Endothelial cell of umbilical vein (primary cell): Measurements from ENCODE around the gene DNAI1. TPM values are rescaled to one million over a fixed set of nuclear protein-coding genes. Genes with fewer than 3 reads are reported as not detected.

Experiments
- BruUV-seq: library from RNA; stranded (reverse); fragments of 400-500 nt; replicated peaks from 2 replicates; lab custom pipeline; 2021; lab: Mats Ljungman, UMichigan
- CTCF ChIA-PET: fragments of 300-600, 350-600 bp; sonication (Branson Sonifier 250); formaldehyde crosslinking; loops from one replicate; lab custom pipeline; 2021; ENCODE audit warnings: antibody characterized with exemption, inconsistent platforms; lab: Charles Lee
- POLR2A ChIA-PET: fragments of 300-600, 350-600 bp; sonication (Branson Sonifier 250); formaldehyde crosslinking; loops from one replicate; lab custom pipeline; 2021; ENCODE audit warnings: antibody characterized with exemption, inconsistent platforms; lab: Charles Lee
- DNase-seq: peaks from one replicate; pipeline ENCODE4 v3.0.0-alpha.2; 2011; ENCODE audit warnings: low read depth, low spot score
- FAIRE-seq: peaks from 2 replicates; lab custom pipeline; 2011; peaks lifted over from hg19 to GRCh38; lab: Jason Lieb, UNC
- H2AFZ ChIP-seq: 2 replicates; pipeline ENCODE4 v1.6.0; 2012; ENCODE audit warnings: low read depth, low read length, control low read depth, inconsistent platforms
- H3K27ac ChIP-seq: 2 replicates; pipeline ENCODE4 v1.5.1; 2011; ENCODE audit warnings: low read depth, mild to moderate bottlenecking, control low read depth, low read length, moderate library complexity; ENCODE audit not compliant: insufficient read depth
- H3K27me3 ChIP-seq, 2 experiments: 2 replicates each; pipeline versions ENCODE4 v1.6.0 to v1.6.1; 2011; ENCODE audit warnings: low read length in 2 of 2, mixed read lengths in 1 of 2; ENCODE audit not compliant: control insufficient read depth in 2 of 2, insufficient read depth in 2 of 2
- H3K36me3 ChIP-seq, 2 experiments: 2 replicates in 1 of 2; 3 replicates in 1 of 2; pipeline ENCODE4 v1.5.1; 2011; ENCODE audit warnings: low read length in 2 of 2, mild to moderate bottlenecking in 1 of 2, moderate library complexity in 1 of 2; ENCODE audit not compliant: control insufficient read depth in 2 of 2, insufficient read depth in 2 of 2; ENCODE audit errors: extremely low read depth in 1 of 2
- H3K4me1 ChIP-seq: 3 replicates; pipeline ENCODE4 v1.5.1; 2011; ENCODE audit warnings: mild to moderate bottlenecking, low read length; ENCODE audit not compliant: control insufficient read depth, insufficient read depth; ENCODE audit errors: extremely low read depth
- H3K4me2 ChIP-seq: 2 replicates; pipeline ENCODE4 v1.6.1; 2011; ENCODE audit warnings: low read length, control low read depth, mixed read lengths; ENCODE audit not compliant: insufficient read depth
- H3K4me3 ChIP-seq, 3 experiments: fragments of 200-600 bp in 1 of 3; sonication (generic), shearing (Covaris generic) in 1 of 3; replicated peaks in 1 of 3; 2 replicates each; pipeline ENCODE4 v1.5.1; 2011 to 2016; ENCODE audit warnings: control low read depth in 3 of 3, low read length in 3 of 3, mild to moderate bottlenecking in 2 of 3, inconsistent platforms in 1 of 3, low read depth in 1 of 3, moderate library complexity in 1 of 3; ENCODE audit not compliant: insufficient read depth in 1 of 3
- H3K79me2 ChIP-seq: 2 replicates; pipeline ENCODE4 v1.6.0; 2012; ENCODE audit warnings: low read length, inconsistent platforms; ENCODE audit not compliant: control insufficient read depth, insufficient read depth
- H3K9ac ChIP-seq: replicated peaks from 2 replicates; pipeline ENCODE3; 2011; ENCODE audit warnings: low read length, control low read depth; ENCODE audit not compliant: insufficient read depth; ENCODE audit errors: extremely low read depth
- H3K9me1 ChIP-seq: replicated peaks from 3 replicates; pipeline ENCODE4 v1.6.0; 2011; ENCODE audit warnings: mild to moderate bottlenecking, low read length; ENCODE audit not compliant: control insufficient read depth, insufficient read depth; ENCODE audit errors: extremely low read depth
- H3K9me3 ChIP-seq: replicated peaks from 2 replicates; pipeline ENCODE4 v1.5.1; 2012; ENCODE audit warnings: low read length, inconsistent platforms; ENCODE audit not compliant: control insufficient read depth, insufficient read depth
- H4K20me1 ChIP-seq: replicated peaks from 2 replicates; pipeline ENCODE3; 2011; ENCODE audit warnings: mild to moderate bottlenecking, low read length; ENCODE audit not compliant: control insufficient read depth, insufficient read depth; ENCODE audit errors: extremely low read depth
- CTCF ChIP-seq, 2 donors: IDR thresholded peaks; 1 replicate in 1 of 2; 2 replicates in 1 of 2; pipeline ENCODE4 v1.5.1; 2011; ENCODE audit warnings: low read length in 2 of 2, mild to moderate bottlenecking in 2 of 2, moderate library complexity in 2 of 2, control low read depth in 1 of 2, inconsistent platforms in 1 of 2, low read depth in 1 of 2; ENCODE audit not compliant: insufficient read depth in 1 of 2; ENCODE audit errors: extremely low read depth in 1 of 2
- EZH2 ChIP-seq: IDR thresholded peaks from 2 replicates; pipeline ENCODE4 v1.6.1; 2012; ENCODE audit warnings: borderline replicate concordance, low read depth, mild to moderate bottlenecking, moderate library complexity, low read length, inconsistent platforms; ENCODE audit not compliant: severe bottlenecking
- FOS ChIP-seq: IDR thresholded peaks from 2 replicates; pipeline ENCODE4 v1.6.1; 2011; ENCODE audit warnings: mild to moderate bottlenecking, low read length, moderate library complexity, borderline replicate concordance; ENCODE audit not compliant: insufficient read depth
- JUN ChIP-seq: IDR thresholded peaks from 2 replicates; pipeline ENCODE4 v1.6.1; 2011; ENCODE audit warnings: borderline replicate concordance, low read depth; ENCODE audit not compliant: insufficient read length, insufficient read depth
- MAX ChIP-seq: IDR thresholded peaks from 2 replicates; pipeline ENCODE4 v1.6.1; 2011; ENCODE audit not compliant: insufficient read depth, insufficient read length
- MYC ChIP-seq: IDR thresholded peaks from one replicate; pipeline ENCODE4 v1.6.1; 2011; ENCODE audit warnings: mild to moderate bottlenecking, low read depth, low read length
- POLR2A ChIP-seq: IDR thresholded peaks from 2 replicates; pipeline ENCODE4 v1.6.1; 2012; ENCODE audit warnings: low read depth, mild to moderate bottlenecking, control low read depth, low read length
- POLR2AphosphoS5 ChIP-seq: IDR thresholded peaks from 2 replicates; pipeline ENCODE4 v1.6.1; 2012; ENCODE audit warnings: low read depth, mild to moderate bottlenecking, control low read depth, low read length, moderate library complexity; ENCODE audit not compliant: insufficient read depth
- dilution Hi-C: fragments of 300-500 bp; cut with MboI; formaldehyde crosslinking; loops from one replicate; pipeline ENCODE4 v1.15.0; 2019; ENCODE audit warnings: low sequenced_read_pairs; ENCODE audit not compliant: extremely low pct_ligation_motif_present
- intact Hi-C: fragments of 100-400 bp; cut with micrococcal nuclease; formaldehyde crosslinking; loops from one replicate; pipeline ENCODE4 v1.10.0; 2022
- polyA plus RNA-seq, 4 experiments: library from polyadenylated mRNA; depleted of rRNA in 3 of 4; stranded (reverse) in 3 of 4; unstranded in 1 of 4; fragments of >200 nt; gene quantifications; 2 replicates each; pipeline versions ENCODE4 v1.2.1 to v1.2.3, GENCODE V29; 2011 to 2012; ENCODE audit warnings: missing spikeins in 1 of 4
- total RNA-seq: library from RNA; stranded (reverse); gene quantifications from 2 replicates; pipeline ENCODE4 v1.2.3, GENCODE V29; 2021

Gene DNAI1
- total and polyA plus RNA-seq, 2 donors (not counting 3 experiments of a cell fraction or from before 2014, with no cell fraction given) = not detected

GRCh38 chr9:34500623-34501267, 42.1 kb downstream of the DNAI1 start:
- Histone ChIP-seq H3K9me3 (no peaks in the 10 kb centered on the region), H3K79me2 (no peaks in the 10 kb centered on the region), H3K4me2 (no peak overlapping the region), H3K27ac (no peak overlapping the region), H4K20me1 (no peaks in the 10 kb centered on the region), H3K27me3 (peaks cover 10 to 17% of the 10 kb centered on the region in 2 experiments), H3K4me3 (no peak overlapping the region), H3K9me1 (no peaks in the 10 kb centered on the region), H3K36me3 (no peaks in the 10 kb centered on the region), H2AFZ (no peak overlapping the region), H3K9ac (no peak overlapping the region), H3K4me1 (peaks cover 13% of the 10 kb centered on the region)
- POLR2A ChIA-PET = no interaction called here
- DNase-seq = peak; percentile 46
- FAIRE-seq = peak; percentile 38
- BruUV-seq = no TSS peak
- dilution Hi-C loops = loop anchor here (25.0 kb wide), 1 partner anchor 88 kb away; no protein-coding TSS in a partner anchor
- CTCF ChIA-PET = interaction anchor here (0.9 to 5.1 kb wide), 17 partner anchors 10 to 121 kb away, joined by 3 to 117 read pairs (median 9); no protein-coding TSS in a partner anchor
- intact Hi-C loops = loop anchor here (1.0 to 2.0 kb wide), 4 partner anchors 46 to 103 kb away; no protein-coding TSS in a partner anchor
- TF ChIP-seq POLR2A = no peak
- TF ChIP-seq CTCF (IDR thresholded peaks at IDR 0.05; ENCODE audit: extremely low read depth in 1 of 2, insufficient read depth in 1 of 2, low read depth in 1 of 2, low read length in 2 of 2) = peak; percentile 85 to 93

DNA sequence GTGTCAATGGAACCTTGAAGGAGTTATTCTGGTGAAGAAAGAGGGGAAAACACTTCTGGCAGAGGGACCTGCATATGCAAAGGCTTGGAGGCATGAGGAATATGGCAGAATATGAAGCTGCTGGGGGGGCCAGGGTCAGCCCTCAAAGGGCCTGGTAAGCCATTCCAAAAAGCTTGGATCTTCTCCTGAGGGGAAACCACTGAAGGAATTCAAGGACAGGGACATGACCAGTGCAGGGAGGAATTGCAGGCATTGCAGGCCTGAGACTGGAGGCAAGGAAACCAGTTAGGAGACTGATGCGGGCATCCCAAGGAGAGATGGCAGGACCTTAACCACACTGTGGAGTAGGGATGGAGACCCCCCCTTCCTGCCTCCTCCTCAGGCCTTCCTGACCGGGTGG, 42.8 kb downstream of the DNAI1 start:
- H3K9me3 ChIP-seq = no peaks in the 10 kb centered on the region
- peaks cover 6% of the 10 kb centered on the region for H3K4me1 ChIP-seq
- no peak overlapping the region for H3K4me3 ChIP-seq
- ChIA-PET CTCF (interaction anchor here (0.8 to 5.1 kb wide), 23 partner anchors 10 to 169 kb away, joined by 3 to 117 read pairs (median 6); partner anchors contain the start of genes DNAI1 and FAM219A), POLR2A (interaction anchor here (1.0 kb wide), 1 partner anchor 103 kb away, joined by 3 read pairs; no protein-coding TSS in a partner anchor)
- DNase-seq = no peak
- no peak overlapping the region for H3K4me2 ChIP-seq
- dilution Hi-C loops (loop anchor here (25.0 kb wide), 1 partner anchor 89 kb away; no protein-coding TSS in a partner anchor), intact Hi-C loops (loop anchor here (2.0 kb wide), 1 partner anchor 45 kb away; no protein-coding TSS in a partner anchor)
- no peak for FAIRE-seq
- H4K20me1 ChIP-seq = no peaks in the 10 kb centered on the region
- peaks cover 10 to 17% of the 10 kb centered on the region in 2 experiments for H3K27me3 ChIP-seq
- TF ChIP-seq CTCF (IDR thresholded peaks at IDR 0.05; ENCODE audit: extremely low read depth in 1 of 2, insufficient read depth in 1 of 2, low read depth in 1 of 2, low read length in 2 of 2) = no peak
- TF ChIP-seq FOS = no peak
- no peak for TF ChIP-seq POLR2A
- no peak for TF ChIP-seq EZH2
- no peak for TF ChIP-seq MAX
- no peak for TF ChIP-seq JUN
- no peak for TF ChIP-seq MYC
- no peak for TF ChIP-seq POLR2AphosphoS5
- H2AFZ ChIP-seq = no peak overlapping the region
- H3K27ac ChIP-seq = no peak overlapping the region
- no peaks in the 10 kb centered on the region for H3K9me1 ChIP-seq
- H3K79me2 ChIP-seq = no peaks in the 10 kb centered on the region
- H3K9ac ChIP-seq = no peak overlapping the region
- H3K36me3 ChIP-seq = no peaks in the 10 kb centered on the region
- BruUV-seq = no TSS peak
